Measurements from ENCODE around the gene SCO2. TPM values are rescaled to one million over a fixed set of nuclear protein-coding genes. Genes with fewer than 3 reads are reported as not detected.

Gene SCO2
- total and polyA plus RNA-seq, 2 of the 13 experiments (the other 11 are each of a cell fraction or from before 2014, with no cell fraction given) = 0.32 to 3.7 TPM

GRCh38 chr22:50530877-50531545 is 5.6 kb upstream of the SCO2 start (continued):
- TF ChIP-seq PRDM15 (CRISPR knock-in tag; IDR thresholded peaks at IDR 0.05) (no peak), NR3C1 (CRISPR knock-in tag; IDR thresholded peaks at IDR 0.05) (no peak), ZFP1 (CRISPR knock-in tag; IDR thresholded peaks at IDR 0.05) (no peak), GTF2F1 (IDR thresholded peaks at IDR 0.05; ENCODE audit: low read length) (no peak), SMAD9 (CRISPR knock-in tag; IDR thresholded peaks at IDR 0.05) (no peak), ZFP36L2 (CRISPR knock-in tag; IDR thresholded peaks at IDR 0.05) (no peak), THAP7 (CRISPR knock-in tag; IDR thresholded peaks at IDR 0.05) (no peak), TEAD3 (CRISPR knock-in tag; optimal IDR thresholded peaks at IDR 0.05; ENCODE audit: borderline replicate concordance) (no peak), FOXP1 (IDR thresholded peaks at IDR 0.05) (no peak), FOXP1 (CRISPR knock-in tag; IDR thresholded peaks at IDR 0.05) (no peak), MLXIP (CRISPR knock-in tag; IDR thresholded peaks at IDR 0.05; ENCODE audit: borderline replicate concordance) (no peak), MBD4 (IDR thresholded peaks at IDR 0.05; ENCODE audit: borderline replicate concordance, low read length) (no peak), ZNF101 (CRISPR knock-in tag; IDR thresholded peaks at IDR 0.05; ENCODE audit: borderline replicate concordance, low read depth) (no peak), CEBPG (CRISPR knock-in tag; IDR thresholded peaks at IDR 0.05) (no peak; the same call in 1 of the 2 replicates), PCBP1 (IDR thresholded peaks at IDR 0.05; ENCODE audit: borderline replicate concordance, low read depth, low read length) (peak; percentile 25; the same call in 1 of the 2 replicates), HIC2 (CRISPR knock-in tag; IDR thresholded peaks at IDR 0.05; ENCODE audit: low read depth) (no peak), NFKBIZ (CRISPR knock-in tag; IDR thresholded peaks at IDR 0.05) (0 out of 2 replicates have a peak, but pooled peaks have one; percentile 13), SOX6 (IDR thresholded peaks at IDR 0.05) (no peak), SOX6 (CRISPR knock-in tag; IDR thresholded peaks at IDR 0.05) (no peak), ZNF460 (CRISPR knock-in tag; IDR thresholded peaks at IDR 0.05; ENCODE audit: borderline replicate concordance) (no peak), HIVEP1 (CRISPR knock-in tag; IDR thresholded peaks at IDR 0.05) (no peak), TERF1 (CRISPR knock-in tag; IDR thresholded peaks at IDR 0.05) (no peak)

Measured in HepG2 (cell line).